HG03045 (cell line): ENCODE data around the gene SLC27A2.
"Not testable (repeated sequence)": the region's sequence is repeated elsewhere in the genome, so short reads cannot be mapped to it uniquely, and the experiment has no call there.

Source experiments
- ATAC-seq: cut with Tn5 transposase; IDR thresholded peaks from one replicate; pipeline ENCODE4 v1.9.1; 2021; ENCODE audit warnings: mild to moderate bottlenecking, moderate library complexity; ENCODE audit not compliant: unreplicated experiment

Gene SLC27A2

DNA sequence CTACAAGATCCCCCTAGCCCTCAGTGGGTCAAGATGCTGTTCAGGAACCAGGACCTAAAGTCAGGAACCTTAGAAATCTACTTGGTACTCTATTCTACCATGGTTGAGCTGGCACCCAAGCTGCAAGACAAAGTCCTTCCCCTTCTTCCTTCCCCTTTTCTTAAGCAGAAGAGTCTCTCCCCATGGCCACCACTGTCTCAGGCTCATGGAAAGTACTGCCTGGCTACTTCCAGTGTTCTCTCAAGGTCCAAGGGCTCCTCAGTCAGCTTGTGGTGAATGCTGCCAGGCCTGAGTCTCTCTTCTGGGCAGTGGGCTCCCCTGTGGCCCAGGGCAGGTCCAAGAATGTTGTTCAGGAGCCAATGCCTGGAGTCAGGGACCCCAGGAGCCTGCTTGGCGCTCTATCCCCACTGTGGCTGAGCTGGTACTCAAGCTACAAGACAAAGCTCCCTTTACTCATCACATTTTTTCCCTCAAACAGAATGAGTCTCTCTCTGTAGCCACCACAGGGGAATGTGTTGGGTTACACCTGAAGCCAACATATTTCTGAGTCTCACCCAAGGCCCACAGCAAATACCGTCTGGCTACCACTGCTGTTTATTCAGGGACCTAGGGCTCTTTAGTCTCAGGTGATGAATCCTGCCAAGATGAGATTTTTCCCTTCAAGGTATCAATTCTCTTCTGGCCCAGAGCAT is 18.1 kb upstream of the SLC27A2 start:
- ATAC-seq: no peak

DNA sequence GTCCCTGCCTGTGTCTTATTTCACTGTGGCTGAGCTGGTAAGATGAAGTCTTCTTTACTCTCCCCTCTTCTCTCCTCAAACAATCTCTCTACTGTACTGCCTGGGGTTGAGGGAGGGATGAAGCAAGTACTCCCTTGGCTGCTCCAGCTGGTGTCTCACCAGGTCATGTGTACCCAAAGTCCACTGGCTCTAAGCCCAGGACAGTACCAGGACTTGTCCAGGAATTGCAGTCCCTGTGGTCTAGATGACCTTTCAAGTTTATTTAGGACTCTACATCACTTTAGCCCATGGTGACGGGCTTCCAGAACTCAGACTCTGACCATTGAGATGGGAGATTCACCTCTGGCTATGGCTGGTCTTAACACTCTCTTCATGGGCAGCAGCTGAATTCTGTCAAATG is 17.5 kb upstream of the SLC27A2 start:
- no peak for ATAC-seq

DNA sequence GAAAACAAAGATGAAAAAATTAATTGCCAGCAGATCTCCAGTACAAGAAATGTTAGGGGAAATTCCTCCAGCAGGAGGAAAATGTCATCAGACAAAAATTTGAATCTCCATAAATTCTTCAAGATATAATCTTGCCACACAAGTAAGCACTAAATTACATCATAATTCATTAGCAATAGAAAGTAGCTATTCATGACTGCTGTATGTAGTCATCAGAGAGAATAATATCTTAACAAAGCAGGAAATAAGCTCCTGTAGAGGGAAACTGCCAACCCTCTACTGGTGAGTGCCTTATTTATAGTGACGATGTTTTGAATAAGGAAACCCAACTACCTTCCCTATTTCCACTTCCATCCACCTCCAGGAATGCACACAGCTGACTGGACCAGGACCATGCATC is 15.8 kb upstream of the SLC27A2 start:
- ATAC-seq: no peak

DNA sequence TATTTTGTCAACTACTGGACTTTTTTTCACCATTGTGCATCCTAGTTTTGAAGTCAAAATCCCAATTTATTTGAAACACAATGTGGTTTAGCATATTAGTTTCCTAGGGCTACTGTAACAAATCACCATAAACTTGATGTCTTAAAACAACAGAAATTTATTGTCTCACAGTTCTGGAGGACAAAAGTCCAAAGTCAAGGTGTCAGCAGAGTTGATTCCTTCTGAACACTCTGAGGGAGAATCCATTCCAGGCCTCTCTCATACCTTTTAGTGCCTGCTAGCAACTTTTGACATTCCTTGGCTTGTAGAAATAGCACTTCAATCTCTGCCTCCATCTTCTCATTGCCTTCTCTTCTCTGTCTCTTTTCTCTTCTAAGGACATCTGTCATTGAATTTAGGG is 14.9 kb upstream of the SLC27A2 start:
- no peak for ATAC-seq

DNA sequence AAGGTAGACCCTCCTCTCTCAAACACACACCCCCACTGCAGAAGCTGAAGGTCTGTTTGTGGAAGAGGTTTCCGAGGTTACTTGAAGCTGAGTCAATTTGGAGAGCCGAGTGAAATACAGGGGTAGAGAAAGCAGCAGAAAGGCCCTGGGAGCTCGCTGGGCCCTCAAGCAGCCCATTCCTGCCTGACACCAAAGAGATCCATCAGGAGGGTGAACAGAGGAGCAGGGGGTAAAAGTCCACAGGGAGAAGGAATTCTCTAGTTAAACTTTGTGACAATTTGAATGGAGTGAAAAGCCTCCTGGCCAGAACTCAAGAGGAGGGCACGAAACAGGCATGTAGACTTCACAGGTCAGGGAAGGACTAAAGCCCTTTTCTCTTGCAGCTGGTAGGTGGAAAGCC is 13.6 kb upstream of the SLC27A2 start:
- ATAC-seq: no peak

DNA sequence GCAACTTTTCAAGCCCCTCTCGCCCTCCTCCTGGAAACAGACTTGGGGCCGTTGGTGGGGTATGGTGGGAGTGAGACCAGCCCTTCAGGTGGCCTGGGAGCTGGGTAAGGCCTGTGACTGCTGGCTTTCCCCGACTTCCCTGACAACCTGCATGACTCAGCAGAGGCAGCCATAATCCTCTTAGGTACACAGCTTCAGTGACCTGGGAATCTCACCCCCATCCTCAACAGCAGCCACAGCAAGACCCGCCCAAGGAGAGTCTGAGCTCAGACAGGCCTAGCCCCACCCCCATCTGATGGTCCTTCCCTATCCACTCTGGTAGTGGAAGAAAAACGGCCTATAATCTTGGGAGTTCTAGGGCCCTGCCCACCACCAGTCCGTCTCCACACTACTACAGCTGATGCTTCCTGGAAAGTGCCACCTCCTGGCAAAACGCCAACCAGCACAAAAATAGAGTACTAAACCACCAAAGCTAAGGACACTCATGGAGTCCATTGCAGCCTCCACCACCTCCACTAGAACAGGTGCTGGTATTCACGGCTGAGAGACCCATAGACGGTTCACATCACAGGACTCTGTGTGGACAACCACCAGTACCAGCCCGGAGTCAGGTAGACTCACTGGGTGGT is 13.1 kb upstream of the SLC27A2 start:
- no peak for ATAC-seq

DNA sequence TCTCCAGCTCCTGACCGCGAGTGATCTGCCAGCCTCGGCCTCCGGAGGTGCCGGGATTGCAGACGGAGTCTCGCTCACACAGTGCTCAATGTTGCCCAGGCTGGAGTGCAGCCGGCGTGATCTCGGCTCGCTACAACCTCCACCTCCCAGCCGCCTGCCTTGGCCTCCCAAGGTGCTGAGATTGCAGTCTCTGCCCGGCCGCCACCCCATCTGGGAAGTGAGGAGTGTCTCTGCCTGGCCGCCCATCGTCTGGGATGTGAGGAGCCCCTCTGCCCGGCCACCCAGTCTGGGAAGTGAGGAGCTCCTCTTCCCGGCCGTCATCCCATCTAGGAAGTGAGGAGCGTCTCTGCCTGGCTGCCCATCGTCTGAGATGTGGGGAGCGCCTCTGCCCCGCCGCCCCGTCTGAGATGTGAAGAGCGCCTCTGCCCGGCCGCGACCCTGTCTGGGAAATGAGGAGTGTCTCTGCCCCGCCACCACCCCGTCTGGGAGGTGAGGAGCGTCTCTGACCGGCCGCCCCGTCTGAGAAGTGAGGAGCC is 9.6 kb upstream of the SLC27A2 start:
- not testable (repeated sequence) for ATAC-seq

DNA sequence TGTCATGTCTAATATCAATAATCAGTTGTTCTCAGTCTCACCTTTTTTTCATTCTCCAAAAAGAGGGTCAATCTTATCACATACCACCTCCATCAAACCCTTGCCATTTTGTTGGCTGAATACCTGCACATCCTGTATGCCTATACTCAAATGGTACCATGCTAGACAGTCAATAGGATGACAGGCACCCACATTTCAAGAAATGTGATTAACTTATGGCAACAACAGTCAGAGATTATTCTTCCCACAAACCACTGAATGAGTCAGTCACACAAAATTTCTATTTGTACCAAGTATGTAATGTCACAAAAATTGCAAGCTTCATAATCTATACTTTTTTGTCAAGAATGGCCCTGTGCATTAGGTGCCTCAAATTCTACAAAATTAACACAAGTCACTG is 5.1 kb upstream of the SLC27A2 start:
- no peak for ATAC-seq

DNA sequence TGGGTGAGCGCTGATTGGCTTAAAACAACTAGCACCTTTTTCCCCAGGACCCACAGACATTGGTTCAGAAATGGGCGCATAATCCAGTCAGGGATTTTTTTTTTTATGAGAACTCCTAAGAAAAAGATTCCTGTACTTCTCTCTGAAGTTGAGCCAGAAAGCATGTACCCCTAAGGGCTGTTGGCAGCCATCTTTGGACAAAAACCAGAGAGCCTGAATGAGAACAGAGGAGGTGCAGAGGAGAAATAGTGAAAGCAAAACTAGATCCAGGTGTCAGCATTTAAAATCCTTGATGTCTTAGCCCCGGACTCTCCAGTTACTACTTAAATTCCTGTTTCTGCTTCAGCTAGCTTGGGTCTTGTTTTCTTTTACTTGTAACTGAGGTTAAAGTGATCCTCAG is 1.9 kb upstream of the SLC27A2 start:
- ATAC-seq: no peak

DNA sequence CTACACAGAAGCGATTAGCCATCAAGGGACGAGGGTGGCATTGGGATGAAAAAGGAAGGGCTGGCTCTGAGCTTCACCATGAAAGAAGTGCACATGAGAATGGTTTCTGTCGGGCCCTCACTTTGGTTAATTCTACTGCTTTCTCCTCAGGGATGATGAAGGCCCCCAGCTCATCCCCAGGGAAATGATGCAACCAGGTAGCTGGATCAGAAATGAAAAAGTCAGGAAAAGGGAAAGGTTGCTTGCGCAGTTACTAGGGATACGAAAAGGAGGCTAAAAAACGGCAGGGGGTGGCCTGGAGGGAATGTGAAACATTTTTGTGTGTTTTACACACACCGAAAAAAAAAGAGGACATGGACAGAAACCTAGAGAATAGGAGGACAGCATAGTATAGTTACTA is 1.4 kb upstream of the SLC27A2 start:
- ATAC-seq: no peak

DNA sequence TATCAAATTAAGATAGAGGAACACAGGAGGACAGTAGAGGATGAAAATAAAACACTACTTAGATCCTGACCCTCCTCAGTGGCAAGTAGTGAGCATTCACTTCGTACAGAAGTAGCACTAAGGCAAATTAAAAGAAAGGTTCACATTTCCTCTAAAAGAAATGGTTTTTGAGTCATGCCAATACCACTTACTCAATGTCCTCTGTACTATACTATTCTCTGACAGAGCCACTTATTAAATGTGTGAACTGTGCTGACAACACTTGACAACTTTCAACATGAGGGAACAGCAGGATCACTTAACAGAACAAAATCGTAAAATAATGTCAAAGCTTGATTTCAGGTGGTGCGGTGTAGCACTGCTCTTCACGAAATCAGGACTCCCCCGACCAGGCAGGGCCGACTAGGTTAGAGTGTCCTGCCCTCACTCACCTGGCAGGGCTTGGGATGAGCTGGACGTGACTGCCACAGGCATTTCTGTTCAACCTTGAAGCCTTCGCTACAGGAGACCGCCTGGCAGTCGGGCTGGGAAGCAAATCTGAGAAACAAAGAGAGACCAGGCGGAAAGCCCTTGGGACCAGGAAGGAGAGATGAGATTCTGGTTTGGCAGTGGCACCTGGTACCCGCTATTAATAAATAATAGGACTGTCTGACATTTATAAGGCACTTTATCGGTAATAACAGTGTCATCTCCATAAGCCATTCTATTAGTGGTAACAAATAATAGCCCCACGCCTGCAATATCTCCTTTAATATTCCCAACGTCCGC is 611 bp upstream of the SLC27A2 start:
- no peak for ATAC-seq

DNA sequence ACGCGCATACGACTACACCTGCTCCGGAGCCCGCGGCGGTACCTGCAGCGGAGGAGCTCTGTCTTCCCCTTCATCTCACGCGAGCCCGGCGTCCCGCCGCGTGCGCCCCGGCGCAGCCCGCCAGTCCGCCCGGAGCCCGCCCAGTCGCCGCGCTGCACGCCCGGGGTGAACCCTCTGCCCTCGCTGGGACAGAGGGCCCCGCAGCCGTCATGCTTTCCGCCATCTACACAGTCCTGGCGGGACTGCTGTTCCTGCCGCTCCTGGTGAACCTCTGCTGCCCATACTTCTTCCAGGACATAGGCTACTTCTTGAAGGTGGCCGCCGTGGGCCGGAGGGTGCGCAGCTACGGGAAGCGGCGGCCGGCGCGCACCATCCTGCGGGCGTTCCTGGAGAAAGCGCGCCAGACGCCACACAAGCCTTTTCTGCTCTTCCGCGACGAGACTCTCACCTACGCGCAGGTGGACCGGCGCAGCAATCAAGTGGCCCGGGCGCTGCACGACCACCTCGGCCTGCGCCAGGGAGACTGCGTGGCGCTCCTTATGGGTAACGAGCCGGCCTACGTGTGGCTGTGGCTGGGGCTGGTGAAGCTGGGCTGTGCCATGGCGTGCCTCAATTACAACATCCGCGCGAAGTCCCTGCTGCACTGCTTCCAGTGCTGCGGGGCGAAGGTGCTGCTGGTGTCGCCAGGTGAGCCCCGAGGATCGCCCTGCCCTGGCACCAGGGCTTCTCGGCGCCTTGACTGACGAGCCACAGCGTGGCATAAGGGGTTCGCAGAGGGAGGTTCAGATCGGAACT is 420 bp downstream of the SLC27A2 start:
- peak; percentile 53 for ATAC-seq

DNA sequence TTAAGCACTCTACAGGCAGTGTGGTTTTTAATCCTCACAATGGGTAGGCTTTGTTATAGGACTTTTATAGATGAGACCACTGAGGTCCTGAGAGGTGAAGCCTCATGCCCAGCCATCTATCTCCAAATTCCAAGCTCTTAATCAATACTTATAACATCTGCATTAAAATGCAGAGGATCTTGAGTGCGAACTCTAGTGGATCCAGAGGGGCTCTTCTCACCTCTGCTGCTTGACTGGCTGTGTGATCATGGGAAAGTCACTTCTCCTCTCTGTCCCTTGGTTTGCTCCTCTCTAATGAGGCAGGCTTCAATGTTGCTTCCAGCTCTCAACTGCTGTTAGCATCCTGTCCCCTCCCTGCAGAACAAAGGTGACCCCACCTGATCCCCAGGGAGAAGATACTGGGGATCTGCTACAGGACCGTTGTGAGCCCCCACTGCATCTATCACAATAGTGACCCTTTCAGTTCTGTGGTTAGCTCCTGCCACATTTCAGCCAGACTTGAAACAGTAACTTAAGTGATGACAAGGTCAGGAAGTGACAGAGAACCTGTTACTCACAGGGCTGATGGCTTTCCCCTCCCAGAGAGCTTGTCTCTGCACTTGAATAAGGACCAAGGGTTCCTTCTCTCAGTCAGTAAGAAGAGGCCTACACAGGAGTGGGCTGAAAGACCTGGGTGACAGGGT is 1.3 kb downstream of the SLC27A2 start:
- no peak for ATAC-seq

DNA sequence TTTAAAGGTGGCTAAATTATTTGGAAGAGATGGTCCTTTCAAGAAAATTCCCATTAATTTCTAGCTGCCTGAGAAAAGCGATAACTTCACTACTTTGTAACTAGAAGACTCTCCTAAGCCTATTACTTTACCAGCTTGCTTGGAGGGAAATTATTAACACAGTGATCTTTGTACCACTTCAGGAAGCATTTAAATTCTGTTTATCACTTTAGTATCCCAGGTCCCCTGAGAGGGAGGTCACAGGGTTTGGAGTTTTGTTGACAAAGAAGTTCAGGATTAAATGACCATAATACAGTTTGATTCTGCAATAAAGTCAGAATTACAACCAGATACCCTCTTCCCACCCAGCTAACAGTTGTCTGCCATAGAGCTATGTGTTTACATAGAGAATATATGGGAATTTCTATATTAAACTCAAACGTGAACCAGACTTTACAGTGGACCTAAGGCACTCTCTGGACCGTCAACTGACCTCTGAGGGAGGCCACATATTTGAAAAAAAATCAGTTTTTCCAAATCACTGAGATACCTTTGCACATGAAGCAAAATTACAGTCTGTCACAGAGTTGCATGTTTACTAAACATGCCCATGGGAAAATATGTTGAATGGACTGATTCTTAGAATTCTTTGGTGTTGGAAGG is 3.0 kb downstream of the SLC27A2 start:
- no peak for ATAC-seq

DNA sequence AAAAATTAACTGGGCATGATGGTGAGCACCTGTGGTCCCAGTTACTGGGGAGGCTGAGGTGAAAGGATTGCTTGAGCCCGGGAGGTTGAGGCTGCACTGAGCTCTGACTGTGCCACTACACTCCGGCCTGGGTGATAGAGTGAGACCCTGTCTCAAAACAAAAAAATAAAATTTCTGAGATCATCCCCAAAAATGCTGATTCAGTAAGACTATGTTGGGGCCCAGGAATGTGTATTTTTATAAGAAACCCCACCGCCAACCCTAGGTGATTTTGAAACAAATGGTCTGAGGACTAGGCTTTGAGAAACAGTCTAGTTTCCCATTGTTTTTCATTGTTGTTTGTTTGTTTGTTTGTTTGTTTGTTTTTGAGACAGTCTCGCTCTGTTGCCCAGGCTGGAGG is 4.1 kb downstream of the SLC27A2 start:
- no peak for ATAC-seq

DNA sequence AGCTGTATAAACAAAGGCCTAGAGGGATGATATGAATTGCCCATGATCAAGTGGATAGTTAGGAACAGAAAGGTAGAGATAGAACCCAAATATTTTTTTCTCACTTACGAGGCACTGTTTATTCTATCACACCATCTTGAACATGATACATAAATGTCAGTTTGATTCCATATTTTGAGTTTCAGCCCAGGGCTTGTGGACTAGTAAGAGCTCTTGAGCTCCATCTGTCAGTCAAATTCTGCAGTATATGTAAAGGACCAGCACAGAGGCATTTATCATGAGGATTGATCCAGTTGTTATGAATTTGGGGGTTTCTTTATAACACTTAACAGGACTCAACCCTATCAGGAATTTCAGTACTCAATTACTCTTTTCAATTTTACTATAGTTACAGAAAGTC is 4.8 kb downstream of the SLC27A2 start:
- ATAC-seq: no peak

DNA sequence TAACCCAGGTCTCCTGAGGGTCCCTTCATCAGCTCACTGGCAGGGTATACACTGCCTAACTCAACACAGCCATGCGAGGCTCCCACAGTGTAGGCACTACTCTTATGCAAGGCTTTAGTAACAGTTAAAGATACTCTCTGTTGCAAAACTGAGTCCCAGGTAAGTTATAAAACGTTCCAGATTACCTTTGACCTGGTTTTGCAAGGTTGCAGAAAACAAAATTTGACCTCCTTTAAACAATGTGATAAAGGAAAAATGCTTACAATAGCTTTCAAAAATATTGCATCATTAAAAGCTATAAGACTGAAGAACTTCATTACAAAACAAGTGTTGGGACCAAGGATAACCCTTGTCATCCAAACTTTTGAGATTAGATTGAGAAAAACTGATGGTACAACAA is 5.5 kb downstream of the SLC27A2 start:
- ATAC-seq: no peak

DNA sequence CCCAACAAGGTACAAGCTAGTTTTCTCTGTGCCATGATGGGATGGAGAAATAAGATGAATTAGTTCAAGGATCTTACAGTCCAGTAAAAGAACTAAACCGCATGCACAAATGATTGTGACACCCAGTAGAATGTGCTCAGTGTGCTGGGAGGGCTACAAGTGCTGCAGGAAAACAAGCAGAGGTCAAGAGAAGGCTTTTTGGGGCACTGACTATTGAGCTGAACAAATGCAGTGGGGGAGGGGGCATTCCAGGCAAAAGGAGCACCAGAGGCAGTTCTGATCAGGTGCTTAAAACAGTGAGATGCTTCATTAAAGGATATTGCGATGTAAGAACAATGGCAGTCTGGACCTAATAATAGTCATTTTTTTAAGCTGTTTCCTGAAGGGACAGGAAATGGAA is 6.0 kb downstream of the SLC27A2 start:
- ATAC-seq: no peak

DNA sequence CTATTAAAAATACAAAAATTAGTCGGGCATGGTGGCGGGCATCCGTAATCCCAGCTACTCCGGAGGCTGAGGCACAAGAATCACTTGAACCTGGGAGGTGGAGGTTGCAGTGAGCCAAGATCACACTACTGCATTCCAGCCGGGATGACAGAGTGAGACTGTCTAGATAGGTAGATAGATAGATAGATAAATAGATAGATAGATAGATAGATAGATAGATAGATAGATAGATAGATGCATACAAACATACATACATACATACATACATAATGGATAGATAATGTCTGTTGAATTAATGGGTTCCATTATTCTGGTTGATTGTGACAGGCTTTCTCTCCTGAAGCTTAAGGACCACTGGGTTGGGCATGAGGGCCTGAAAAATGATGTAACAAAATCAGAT is 6.8 kb downstream of the SLC27A2 start:
- not testable (repeated sequence) for ATAC-seq

DNA sequence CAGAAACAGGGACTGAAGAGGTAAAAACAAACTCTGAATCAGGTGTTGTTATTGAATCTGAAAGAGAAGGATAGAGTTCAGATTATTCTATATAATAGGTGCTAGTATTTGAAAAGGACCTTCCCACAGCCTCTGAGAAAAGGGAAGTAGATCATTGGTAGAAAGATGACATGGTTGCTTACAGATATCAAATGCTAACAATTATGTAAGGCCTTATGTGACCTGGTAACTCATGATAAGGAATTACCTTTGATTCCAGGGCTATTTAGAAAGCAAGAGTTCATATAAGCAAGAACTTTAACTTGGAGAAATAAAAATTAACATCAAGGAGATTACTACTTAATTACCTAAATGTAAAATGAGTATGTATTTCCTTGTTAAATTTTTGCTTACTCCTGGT is 7.6 kb downstream of the SLC27A2 start:
- ATAC-seq: no peak
